NCI-H345 (cell line): Measurements from ENCODE around the gene CCR7.

Experiments
- DNase-seq: peaks from one replicate; lab custom pipeline; 2025; lab: John Stamatoyannopoulos, UW

CCR7 gene

DNA sequence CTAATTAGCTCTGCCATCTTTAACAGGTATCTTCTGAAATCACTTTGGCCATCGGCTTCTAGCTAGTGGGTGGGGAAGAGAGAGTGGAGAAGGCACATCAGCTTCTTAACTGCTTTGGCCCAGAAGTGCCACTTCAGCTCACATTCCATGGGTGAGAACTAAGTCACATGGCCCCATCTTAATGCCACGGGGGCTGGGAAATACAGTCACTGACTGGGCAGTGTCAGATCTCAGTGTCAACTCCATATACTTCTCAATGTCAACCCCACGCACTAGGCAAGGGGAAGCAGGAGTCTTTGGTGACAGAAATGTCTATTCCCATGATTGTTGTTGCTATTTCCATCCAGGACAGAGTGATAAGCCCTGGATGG, 29.4 kb downstream of the CCR7 start:
- no peak for DNase-seq

DNA sequence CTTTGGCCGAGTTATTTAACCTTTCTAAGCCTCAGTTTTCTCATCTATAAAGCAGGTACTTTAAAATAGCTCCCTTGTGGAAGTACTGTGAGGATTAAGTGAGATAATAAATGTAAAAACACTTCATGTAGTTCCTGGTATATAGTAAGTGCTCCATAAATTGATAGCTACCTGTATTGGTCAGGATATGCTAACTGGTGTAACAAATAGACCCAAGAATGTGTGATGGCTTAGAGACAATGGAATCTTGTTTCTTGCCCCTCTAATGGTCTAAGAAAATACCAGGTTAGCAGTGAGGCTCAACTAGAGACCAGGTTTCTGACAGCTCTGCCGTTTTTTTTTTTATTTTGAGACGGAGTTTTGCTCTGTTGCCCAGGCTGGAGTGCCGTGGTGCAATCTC, 29.8 kb downstream of the CCR7 start:
- DNase-seq: no peak

DNA sequence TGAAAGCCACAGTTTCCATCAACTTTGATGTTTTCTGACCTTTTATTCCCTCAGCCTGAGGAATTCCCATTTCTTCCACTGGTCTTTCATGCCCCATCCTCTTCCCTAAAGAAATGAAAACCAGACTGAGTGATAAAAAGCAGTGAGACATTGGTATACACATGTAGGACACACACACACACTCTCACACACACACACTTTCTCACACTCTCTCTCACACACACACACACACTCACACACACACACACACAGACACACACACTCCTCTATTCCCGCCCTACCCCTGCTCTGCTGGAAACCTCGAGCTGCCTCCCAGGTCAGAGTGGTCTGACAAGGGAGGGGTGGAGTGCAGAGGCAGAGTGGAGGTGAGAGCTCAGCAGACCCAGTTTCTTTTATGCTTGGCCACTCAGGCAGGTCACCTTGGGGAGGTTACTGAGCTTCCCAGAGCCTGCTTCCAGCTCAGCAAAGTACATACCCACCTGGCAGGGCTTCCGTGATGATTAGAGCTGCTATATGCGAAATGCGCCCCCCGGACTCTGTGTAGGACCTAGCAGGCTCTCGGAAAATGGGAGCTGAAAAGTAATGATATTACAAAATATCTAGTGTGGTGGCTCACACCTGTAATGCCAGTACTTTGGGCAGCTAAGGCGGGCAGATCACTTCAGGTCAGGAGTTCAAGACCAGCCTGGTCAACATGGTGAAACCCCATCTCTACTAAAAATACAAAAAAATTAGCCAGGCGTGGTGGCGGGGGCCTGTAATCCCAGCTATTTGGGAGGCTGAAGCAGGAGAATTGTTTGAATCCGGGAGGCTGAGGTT, 30.7 kb downstream of the CCR7 start:
- DNase-seq: no peak

DNA sequence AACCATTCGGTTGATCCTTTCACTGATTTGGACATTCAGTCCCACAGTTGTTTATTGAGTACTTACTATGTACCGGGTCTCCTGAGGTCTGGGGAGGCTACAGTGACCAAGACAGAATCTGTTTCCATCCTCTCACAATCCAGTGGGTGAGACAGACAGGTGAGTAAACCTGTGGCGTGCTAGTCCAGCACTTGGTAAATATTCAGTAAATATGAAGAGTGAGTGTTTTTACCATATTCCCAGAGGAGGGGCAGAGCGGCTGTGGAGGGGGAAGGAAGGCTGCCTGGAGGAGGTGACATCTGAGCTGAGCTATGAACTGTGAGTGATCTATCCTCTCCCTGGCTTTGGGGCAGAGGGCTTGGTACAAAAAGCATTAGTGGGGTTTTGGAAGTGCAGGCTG, 31.4 kb downstream of the CCR7 start:
- DNase-seq: no peak

DNA sequence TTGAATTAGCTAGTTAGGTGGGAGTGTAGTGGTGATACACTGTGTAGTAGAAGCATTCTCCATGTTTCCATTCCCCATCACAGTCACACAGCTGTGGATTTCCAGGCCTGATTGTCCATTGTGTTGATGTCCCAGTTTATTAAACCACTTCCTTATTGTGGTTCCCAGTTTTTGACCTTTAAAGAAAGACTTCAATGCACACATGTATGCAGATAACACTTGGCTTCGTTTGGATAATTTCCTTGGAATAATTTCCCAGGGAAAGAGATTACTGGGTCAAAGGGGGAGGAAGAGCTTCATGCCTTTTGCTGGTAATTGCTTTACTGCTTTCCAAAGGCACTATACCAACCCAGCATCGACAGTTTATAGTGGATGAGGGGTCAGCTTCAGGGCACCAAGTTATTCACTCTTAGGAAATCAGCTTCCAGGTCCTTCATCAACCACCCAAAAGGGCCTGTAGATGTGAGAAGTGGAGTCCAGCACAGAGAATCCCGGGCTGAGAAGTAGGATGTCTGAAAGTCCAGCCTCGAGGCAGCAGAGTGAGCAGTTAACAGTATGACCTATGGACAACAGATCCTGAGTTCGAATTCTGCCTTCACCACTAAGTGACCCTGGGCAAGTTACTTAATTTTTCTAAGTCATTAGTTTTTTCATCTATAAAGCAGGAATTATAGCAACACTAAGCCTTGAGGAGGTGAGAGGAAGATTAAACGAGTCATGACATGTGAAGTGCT, 32.6 kb downstream of the CCR7 start:
- no peak for DNase-seq

DNA sequence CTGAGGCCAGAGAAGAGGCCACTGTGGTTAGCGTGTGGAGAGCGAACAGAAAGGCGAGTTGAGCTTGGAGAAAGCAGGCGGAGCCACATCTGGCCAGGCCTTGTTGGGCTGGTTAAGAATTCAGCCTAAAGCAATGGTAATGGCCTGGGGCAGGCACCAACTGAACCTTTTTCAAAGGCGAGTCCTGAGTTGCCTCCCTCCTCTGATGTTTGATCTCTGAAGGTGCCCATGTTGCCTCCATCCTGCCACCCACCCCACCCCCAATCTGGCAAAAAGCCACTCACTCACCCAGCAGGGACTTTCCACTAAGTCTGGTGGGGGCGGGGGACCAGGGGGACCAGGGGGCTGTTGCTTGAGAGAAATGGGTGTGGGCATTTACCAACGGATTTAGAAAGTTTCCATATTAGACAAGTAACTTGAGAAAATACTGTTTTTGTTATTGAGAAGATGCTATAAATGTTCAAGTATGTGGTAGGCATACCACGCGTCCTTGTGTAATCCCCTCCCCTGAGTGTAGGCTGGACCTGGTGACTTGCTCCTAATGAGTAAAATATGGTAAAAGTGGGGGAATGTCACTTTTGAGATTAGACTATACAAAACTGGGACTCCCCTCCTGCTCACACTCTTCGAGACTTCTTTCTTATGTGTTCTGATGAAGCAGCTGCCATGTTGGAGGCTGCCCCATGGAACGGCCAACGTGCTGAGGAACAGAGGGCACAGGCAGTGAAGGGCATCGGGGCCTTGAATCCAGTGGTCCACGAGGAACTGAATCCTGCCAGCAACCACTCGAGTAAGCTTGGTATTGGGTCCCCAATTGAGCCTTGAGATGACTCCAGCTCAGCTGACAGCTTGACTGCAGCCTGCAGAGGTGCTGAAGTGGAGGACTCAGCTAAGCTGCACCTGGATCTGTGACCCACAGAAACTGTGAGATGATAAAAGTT, 34.0 kb downstream of the CCR7 start:
- DNase-seq: no peak

DNA sequence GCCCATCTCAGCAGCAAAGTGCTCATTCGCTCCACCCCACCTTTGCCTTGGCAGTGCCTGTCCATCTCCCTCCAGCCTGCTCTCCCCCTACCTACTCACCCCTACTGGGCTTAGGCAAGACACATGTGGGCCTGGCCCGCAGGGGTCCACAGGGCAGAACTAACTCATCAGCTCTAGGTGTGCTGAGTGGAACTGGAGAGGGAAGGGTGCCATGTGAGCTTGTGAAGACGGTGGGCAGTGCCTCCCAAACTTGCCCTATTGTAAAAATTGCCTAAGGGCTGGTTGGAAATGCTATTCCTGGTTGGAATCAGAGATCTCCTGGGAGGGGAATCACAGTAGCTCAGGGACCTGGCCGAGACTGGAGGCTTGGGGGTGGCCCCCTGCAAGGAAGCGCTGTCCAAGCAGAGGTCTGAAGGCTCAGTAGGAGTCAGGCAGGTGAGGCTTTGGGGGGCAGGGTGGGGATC, 34.7 kb downstream of the CCR7 start:
- DNase-seq: no peak

DNA sequence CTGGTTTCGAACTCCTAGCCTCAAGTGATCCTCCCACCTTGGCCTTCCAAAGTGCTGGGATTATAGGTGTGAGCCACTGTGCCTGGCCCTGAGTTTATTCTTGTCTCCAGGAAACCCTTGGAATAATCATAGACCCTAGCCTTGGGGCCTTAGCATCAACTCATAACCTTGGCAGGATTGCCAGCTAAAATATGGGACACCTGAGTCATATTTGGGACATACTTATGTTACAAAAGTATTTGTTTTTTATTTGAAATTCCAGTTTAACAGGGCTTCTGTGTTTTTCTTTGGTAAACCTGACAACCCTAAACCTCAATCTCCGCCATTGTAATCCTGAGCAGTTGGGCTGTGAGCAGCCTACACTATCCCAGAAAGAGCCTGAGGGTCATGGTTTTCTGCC, 35.3 kb downstream of the CCR7 start:
- DNase-seq: no peak

DNA sequence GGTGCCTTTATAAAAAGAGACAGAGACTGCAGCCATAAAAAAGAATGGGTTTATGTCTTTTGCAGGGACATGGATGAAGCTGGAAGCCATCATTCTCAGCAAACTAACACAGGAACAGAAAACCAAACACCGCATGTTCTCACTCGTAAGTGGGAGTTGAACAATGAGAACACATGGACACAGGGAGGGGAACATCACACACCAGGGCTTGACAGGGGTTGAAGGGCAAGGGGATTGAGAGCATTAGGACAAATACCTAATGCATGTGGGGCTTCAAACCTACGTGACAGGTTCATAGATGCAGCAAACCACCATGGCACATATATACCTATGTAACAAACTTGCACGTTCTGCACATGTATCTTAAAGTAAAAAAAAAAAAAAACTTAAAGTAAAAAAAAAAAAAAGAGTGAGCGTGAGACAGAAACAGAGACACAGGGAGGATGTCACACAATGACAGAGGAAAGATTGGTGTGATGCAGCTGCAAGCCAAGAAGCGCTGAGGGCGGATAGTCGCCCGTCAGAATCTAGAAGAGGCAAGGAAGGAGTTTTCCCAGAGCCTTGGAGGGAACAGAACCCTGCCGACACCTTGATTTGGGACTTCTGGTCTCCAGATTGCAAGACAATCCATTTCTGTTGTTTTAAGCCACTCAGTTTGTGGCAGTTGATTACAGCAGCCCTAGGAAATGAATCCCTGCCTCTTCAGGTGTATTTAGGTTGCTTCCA, 36.4 kb downstream of the CCR7 start:
- no peak for DNase-seq

DNA sequence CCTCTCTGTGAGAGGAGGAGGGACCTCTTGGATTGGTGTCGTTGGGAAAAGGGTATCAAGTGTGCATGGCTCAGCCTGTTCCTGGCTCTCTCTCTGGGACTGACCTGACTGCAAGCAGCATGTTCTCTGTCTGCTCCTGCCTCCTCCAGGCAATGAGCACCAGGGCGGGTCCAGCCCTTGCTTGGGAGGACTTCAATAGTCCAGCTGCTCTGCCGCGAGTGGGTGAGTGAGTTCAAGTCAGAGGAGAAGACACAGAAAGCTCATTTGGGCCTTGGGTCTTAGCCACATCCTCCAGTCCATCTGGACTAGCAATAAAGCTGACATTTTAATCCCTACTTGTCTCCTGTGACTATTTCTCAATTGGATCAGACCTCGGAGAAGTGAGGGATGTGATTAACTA, 38.6 kb downstream of the CCR7 start:
- DNase-seq: no peak

DNA sequence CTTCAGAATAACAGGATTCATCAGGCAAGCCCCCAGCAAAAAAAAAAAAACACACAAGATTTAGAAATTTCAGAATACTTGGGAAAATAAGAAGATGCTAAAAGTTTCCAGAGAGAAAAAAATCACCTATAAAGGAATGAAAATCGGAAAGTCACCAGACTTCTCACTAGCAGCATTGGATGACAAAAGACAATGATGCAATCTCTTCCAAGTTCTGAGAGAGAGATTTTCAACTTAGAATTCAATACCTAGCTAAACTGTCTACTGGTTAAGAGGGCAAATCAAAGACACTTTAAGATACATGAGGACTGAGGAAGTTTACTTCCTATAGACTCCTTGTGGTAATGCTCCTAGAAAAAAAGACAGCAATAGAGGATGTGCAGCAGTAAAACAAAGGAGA, 40.0 kb downstream of the CCR7 start:
- DNase-seq: no peak

DNA sequence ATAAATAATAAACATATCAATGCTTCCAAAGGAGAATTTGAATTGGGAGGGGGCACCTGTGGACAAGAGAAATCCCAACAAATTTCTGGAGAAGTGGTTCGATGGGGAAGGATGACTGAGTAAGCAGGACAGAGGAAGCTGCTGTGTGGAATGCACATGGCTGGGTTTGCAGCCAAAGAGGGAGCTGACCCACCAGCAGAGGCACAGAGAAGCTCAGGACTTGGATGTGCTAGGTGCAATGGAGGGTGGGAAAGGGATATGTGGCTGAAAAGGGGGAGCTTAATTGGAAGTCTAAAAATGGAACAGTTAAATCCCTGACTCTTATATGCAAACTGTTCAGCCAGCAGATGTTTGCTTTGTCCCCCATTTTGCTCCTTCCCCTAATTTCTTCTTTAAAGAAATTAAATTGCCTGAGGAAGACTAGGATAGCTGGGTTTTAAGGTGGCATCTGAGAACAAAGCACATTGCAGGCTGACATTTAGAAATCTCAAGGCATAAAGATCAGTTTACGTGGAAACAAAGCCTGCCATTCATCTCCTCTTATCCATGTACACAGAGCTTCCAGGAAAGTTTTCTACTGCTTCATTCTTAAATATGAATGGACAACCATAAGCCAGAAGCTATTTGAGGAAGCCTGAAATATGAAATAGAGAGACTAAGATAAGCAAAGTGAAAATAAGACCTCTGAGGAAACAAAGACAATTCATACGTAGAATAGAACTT, 40.9 kb downstream of the CCR7 start:
- DNase-seq: no peak

DNA sequence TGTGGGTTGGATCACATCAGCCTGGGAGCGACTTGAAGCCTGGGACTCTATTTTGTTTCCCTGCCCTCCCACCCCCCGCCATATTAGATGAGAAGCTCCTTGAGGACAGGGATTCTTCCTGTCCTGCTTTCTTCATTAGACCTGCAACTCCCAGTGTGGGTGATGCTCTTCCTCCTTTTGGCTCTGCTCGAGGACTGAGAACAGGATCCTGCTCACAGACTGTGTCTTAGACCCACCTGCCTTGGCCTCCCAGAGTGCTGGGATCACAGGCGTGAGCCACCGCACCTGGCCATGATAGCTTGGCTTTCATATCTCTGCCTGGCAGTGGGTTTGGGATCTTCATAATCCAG, 42.3 kb downstream of the CCR7 start:
- no peak for DNase-seq

DNA sequence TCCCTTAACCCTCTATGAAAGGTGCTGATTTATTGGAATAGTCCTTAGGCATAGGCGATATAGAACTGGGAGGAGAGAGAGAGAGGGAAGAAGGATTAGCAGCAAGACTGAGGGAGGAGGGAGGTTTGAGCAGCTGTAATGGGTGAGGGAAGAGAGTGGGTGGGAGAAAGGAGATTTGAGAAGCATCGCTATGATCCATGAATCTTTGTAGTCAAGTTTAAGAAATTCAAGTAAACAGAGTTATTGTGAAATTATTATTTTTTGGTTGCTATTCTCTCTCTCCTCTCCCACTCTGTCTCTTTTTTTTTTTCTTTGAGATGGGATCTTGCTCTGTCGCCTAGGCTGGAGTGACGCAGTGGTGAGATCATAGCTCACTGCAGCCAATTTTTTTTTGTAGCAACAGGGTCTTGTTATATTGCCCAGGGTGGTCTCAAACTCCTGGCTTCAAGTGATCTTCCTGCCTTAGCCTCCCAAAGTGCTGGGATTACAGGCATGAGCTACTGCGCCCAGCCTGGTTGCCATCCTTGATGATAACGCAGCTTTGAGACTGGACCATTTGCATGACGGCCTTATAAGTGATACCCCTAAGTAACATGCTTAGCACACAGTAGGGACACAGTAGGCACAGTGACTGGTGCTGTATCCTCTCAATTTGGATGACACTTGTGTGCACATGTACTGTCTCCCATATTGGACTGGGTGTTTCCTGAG, 42.9 kb downstream of the CCR7 start:
- DNase-seq: no peak

DNA sequence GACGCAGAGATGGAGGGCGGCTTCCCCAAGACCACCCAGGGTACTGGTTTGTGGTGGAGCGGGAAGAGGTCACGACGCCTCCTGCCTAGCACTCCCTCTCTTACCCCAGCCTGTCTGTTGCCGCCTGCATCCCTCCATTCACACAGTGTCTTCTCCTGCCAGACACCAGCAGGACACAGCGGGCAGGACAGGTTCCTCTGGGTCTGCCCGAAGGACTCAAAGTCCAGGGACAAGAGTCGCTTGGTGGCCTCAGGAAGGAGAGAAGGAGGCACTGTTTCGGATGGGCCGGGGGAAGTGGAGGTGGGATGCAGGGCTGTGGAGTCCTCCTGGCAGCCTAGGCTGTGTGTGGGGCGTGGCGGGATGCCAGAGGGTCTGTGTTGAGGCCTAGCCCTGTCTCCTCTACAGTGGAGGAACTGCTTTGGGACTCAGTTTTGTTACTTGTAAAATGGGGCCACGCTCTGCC, 44.2 kb downstream of the CCR7 start:
- no peak for DNase-seq

DNA sequence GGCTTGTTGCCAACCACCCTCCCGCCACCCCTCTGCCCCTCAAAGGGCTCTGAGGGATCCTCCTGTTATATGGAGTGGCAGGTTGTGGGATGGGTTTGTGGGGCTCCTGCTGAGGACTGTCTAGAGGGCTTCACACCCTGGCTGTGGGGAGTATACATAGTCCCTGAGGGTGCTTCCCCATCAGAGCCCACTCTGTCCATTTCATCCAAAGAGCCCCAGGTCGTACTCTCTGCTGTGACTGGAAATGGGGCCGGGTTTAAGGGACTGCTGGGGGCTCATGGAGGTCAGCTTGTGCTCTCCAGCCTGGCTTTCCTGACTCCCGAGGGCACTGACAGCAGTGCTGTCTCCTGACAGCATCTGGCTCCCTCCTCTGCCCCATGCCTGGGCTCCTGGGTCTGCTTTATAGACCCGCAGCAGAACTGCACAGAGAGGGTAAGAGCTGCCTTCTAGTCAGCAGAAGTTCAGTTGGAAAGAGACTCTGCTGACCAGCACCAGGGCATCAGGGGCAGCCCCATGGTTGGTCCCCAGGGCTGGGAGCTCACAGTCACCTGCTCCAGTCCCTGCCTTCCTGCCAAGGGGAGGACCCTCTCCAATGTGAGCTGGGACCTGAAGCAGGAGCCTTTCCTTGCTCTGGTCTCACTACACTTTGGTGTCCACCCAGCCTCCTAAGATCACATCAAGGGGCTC, 46.0 kb downstream of the CCR7 start:
- no peak for DNase-seq

DNA sequence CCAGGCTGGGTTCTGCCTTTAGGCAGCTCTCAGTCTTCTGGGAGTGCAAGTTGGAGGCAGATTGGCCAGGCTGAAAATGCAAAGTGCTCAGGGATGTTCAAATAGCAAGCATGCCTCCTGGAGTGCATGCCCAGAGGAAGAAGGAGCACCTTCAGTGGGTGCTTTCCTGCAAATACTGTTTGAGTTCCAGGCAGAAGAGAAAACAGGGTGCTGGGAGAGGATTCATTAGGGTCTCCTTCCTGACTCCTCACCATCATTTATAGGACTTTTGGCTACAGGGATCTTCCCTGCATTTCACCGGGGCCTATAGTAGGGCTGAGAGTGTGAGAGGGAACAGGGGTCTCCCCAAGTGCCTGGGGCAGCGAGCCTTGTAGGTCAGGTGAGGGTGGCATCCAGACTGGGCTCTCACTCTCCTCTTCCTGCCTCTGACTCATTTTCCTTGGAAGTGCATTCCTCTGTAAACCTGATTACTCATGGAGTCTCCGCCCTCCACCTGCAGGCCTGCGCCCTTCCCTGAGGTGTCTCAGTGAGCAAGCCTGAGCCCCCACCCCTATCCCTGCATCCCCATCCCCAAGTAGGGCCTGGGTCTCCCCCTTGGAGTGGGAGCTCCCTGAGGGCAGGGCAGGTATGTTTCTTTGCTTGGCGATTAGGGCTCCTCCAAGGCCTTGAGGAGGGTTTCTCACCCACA, 46.7 kb downstream of the CCR7 start:
- no peak for DNase-seq

DNA sequence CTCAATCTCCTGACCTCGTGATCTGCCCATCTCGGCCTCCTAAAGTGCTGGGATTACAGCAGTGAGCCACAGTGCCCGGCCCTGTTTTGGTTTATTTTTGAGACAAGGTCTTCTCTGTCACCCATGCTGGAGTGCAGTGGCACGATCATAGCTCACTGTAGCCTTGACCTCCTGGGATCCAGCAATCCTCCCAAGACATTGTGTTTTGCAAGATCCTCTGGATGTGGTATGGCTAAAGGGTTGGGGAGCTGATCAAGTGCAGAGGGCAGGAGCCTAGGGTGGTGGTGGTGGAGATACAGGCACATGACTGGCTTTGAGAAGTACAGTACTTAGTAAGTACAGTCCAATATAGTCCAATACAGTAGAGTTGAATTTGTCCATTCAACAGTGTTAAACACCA, 47.3 kb downstream of the CCR7 start:
- DNase-seq: no peak

DNA sequence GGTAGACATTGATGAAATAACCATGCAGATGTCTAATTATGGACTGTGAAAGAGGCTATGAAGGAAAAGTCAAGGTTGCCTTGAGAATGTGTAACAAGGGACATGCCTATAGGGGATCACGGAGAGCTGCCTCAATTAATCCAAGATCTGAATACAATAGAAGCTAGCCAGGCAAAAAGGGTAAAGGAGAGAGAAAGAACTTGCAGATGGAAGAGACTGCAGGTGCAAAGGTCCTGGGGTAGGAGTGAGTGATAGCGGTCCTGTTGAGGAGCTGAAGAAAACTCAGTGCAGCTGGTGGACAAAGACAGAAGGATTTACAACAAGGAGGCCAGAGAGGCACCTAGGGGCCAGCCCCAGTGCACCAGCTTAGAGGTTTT, 48.0 kb downstream of the CCR7 start:
- DNase-seq: no peak
